HG02798 (cell line): ENCODE data around the gene ITSN1.

Source experiments
- ATAC-seq: cut with Tn5 transposase; IDR thresholded peaks from one replicate; pipeline ENCODE4 v1.9.1; 2021; ENCODE audit warnings: mild to moderate bottlenecking; ENCODE audit not compliant: unreplicated experiment, poor library complexity

ITSN1 gene

DNA sequence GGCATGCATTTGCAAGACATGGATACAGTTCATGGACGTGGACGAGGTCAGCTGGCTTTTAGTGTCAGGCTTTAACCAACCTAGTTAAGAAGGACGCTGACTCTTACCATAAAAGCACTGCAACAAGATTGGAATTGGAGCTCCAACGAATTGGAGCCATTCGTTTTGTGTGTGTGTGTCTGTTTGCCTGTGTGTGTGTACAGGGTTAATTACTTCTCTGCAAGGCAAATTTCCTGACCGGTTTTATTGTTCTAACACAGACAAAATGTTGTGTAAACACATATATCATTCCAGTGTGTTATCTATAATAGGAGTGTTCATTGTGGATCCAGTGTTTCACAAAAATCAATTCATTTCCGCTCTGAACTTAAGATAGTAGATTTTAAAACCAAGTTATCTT lies 7.9 kb downstream of the ITSN1 start:
- no peak for ATAC-seq

- ATAC-seq, result no peak
Observed at GRCh38 chr21:33650929-33651509, 8.7 kb downstream of the ITSN1 start.

DNA sequence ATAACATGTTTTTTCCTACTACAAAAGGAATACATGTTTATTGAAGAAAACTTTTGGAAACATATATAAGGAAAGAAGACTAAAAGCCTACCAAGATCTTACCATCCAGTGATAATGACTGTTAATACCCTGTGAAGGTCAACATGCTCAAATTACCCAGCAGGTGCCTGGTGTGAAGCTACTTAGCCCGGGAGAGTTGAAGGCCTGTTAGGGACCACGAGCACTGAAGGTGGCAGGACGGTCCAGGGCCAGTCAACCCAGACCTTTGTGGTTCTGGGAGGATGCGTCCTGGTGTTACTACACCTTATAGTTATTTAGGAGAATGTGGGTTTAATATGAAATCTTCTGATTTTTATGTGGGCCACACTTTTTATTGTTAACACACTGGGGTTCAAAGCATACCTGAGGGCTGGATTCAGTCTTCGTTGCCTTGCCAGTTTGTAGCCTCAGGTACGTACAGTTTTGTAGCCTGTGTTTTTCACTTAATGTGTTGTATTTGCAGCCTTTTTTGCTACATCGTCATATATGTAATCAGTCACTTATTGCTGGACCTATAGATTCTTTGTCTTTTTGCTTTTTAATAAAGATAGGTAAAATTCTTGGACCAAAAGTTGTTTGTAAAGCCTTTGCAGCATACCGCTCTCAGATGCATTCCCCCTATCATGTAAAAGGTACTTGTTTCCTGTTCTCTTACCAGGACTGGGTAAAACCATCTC lies 9.8 kb downstream of the ITSN1 start:
- no peak for ATAC-seq

- no peak for ATAC-seq
Observed at GRCh38 chr21:33654412-33654811, 12.1 kb downstream of the ITSN1 start.

DNA sequence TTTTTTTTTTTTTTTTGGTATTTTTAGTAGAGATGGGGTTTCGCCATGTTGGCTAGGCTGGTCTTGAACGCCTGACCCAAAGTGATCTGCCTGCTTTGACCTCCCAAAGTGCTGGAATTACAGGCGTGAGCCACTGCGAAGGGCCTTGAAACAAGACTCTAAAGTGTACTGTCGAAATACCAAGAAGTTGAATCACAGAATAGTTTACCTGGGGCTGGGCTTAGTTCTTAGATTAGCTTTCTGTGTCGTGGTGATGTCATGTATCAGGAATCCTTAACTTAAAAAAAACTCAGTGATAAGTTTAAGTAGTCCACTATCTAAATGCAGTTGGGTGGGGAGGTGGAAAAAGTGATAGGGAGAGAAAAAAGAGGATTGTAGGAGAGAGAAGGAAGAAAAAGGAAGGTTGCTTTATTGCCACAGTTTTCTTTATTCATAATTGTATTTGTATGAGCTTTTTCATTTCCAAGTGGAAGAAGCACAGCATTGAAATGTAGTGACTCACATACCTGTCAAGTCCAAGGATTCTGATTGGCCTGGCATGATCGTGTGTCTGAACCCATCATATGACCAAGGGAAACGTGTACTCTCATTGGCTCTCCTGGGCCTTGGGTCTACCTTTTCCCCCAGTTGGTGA lies 13.4 kb downstream of the ITSN1 start:
- ATAC-seq, result no peak

GRCh38 chr21:33657124-33657820 lies 15.0 kb downstream of the ITSN1 start:
- ATAC-seq, result no peak

DNA sequence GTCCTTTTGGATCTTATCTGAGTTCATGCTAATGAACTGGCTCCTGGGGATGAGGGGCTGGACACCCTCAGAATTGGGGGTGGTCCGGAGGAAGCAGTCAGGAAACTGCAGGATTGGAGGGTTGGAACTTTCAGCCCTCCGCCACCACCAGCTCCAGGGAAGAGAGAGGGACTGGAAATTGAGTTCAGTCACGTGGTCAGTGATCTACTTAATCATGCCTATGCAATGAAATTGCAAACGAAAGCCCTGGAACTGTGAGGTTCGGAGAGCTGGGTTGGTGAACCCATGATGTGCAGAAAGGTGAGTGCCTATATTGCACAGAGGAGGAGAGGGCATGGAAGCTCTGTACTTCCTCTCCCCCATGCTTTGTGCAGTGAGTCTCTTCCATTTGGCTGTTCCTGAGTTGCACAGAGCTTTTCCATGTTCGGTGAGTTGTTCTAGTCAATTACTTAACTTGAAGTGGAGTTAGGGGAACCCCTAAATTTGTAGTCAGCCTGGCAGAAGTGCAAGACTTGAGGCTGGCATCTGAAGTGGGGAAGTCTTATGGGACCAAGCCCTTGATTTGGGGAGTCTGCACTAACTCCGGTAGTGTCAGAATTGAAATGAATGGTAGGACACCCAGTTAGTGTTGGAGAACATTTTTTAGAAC lies 16.7 kb downstream of the ITSN1 start:
- no peak for ATAC-seq

DNA sequence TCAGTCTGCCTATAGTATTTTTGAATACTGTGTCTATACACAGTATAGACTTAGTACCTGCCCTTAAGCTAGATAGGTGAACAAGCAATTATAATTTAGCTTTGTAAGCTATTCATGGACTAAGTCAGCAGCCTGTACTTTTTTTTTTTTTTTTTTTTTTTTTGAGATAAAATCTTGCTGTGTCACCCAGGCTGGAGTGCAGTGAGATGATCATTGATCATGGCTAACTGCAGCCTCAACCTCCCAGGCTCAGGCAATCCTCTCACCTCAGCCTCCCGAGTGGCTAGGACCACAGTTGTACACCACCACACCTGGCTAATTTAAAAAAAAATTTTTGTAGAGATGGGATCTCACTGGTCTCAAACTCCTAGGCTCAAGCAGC lies 17.3 kb downstream of the ITSN1 start:
- ATAC-seq, result no peak

- no peak for ATAC-seq
Observed at GRCh38 chr21:33660406-33660805, 18.1 kb downstream of the ITSN1 start.

GRCh38 chr21:33661146-33661545 lies 18.8 kb downstream of the ITSN1 start:
- ATAC-seq, result no peak

DNA sequence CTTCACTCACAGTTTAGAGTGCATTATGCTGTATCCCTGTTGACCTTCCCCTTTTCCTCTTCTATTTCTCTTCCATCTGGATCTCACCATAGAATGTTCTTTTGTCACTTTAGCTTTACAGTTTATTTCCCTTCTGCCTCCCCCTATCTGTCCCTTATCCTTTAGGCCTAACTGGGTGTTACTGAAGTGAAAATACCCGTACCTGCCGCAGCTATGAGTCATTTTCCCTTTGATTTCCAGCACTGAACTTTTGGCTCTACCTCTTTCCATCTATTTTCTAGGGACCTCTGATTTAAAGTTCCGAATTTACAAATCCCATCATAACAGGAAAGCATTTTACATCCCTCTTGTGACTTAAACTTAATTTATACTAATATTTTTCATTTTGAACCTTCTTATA lies 19.7 kb downstream of the ITSN1 start:
- ATAC-seq, result no peak

DNA sequence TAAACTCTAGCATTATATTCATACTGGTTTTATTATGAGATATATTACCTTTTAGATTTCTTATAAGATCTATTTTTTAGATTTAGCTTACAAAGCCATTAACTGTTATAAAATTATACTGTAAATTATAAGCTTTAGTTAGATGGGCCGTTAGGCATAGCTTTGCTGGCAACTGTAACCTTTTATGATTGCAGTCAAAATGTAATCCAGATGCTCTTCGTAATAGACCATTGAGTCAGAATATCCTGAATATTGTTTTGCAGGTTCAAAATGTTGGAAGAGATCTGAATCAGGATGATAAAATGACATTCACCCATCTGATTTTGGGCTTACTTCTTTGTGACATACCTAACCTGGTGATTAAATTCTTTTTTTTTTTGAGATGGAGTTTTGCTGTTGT lies 20.9 kb downstream of the ITSN1 start:
- no peak for ATAC-seq

- ATAC-seq, result no peak
Observed at GRCh38 chr21:33664135-33664534, 21.8 kb downstream of the ITSN1 start.

- ATAC-seq, result no peak
Observed at GRCh38 chr21:33666153-33666552, 23.9 kb downstream of the ITSN1 start.

- no peak for ATAC-seq
Observed at GRCh38 chr21:33667636-33668035, 25.3 kb downstream of the ITSN1 start.

- no peak for ATAC-seq
Observed at GRCh38 chr21:33668180-33668579, 25.9 kb downstream of the ITSN1 start.

DNA sequence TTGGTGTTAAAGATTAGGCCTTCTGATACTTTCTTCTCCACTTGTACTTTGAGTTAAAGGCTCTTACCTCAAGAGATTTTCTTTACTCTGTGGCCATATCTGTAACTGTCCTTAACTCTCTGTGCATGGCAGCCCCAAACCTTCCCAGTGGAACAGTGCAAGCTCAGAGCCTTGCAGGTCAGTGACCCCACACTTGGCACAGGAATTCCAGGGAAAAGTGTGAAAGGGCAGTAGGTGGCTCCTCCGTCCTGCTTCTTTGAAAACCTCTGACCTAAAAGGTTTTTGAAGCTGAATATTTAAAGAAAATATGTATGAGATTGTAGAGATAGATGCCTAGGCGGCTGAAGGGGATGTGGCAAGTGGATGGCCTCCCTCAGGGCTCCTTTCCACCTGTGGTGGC lies 26.3 kb downstream of the ITSN1 start:
- ATAC-seq, result no peak

DNA sequence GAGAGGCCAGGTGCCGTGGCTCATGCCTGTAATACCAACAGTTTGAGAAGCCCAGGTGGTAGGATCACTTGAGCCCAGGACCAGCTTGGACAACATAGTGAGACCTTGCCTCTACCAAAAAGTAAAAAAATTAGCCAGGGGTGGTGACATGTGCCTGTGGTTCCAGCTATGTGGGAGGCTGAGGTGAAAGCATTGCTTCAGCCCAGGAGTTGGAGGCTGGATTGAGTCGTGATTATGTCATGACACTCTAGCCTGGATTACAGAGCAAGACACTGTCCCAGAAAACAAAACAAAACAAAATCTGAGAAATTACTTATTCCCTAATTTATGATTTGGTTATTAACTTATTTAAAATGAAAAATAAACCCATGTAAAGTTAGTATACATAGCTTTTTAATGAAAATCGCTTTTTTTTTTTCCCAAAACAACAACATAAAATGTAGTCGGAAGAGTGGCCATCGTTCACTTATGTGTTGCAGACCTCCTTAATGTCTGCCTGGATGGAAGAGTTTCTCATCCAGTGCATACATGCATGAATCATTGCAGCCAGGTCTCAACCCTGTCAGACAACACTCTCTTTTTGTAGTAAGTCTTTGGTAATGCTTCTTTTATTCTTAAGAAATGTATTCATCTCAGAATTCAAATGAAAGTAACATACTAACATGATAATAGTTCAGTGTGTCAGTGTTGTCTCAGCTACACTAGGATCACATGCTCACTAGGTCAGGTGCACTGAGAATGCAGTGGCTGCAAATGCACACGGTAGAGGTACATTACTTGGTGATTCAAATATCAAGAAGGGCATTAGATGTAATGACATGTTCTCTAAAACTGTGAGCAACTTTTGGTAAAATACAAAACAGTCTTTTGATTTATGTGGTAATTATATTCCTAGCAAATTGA lies 28.0 kb downstream of the ITSN1 start:
- ATAC-seq, result no peak

DNA sequence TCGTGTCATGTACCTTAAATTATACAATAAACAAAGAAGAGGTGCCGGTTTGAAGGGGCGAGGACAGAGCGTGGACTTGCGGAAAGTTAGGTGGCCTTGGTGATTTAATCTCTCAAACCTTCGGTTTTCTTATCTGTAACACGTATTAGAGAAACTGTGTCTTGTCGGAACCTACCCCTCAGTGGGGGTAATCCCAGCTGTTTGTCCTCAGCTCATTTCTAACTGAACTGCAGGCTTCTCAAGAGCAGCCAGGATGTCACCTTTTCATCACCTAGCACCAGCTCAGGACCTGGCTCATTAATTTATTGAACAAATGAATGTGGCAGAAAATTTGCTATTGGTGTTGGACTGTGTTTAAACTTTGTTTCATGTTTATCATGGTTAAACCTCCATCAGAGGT lies 31.2 kb downstream of the ITSN1 start:
- no peak for ATAC-seq

- no peak for ATAC-seq
Observed at GRCh38 chr21:33674226-33674625, 31.9 kb downstream of the ITSN1 start.
